NB4 (cell line): ENCODE data around the gene WDR70.

Experiments used
- DNase-seq: peaks from one replicate; pipeline ENCODE4 v3.0.0; 2010; ENCODE audit warnings: low read depth
- H3K4me3 ChIP-seq: one replicate; pipeline ENCODE4 v1.5.1; 2011; ENCODE audit warnings: mild to moderate bottlenecking, low read depth, low read length, moderate library complexity
- MYC ChIP-seq: IDR thresholded peaks from 2 replicates; pipeline ENCODE4 v1.6.1; 2011; ENCODE audit warnings: low read depth, low read length
- POLR2A ChIP-seq: IDR thresholded peaks from 2 replicates; pipeline ENCODE4 v1.6.1; 2011; ENCODE audit warnings: mild to moderate bottlenecking; ENCODE audit not compliant: insufficient read length; ENCODE audit errors: extremely low read depth
- TF ChIP-seq, protein P1 (sequence below): IDR thresholded peaks from 2 replicates; pipeline ENCODE4 v1.6.1; 2011; ENCODE audit warnings: low read depth, low read length
- TF ChIP-seq, protein P2 (sequence below): IDR thresholded peaks from one replicate; pipeline ENCODE4 v1.5.1; 2012; ENCODE audit warnings: low read depth, low read length

WDR70 gene

DNA sequence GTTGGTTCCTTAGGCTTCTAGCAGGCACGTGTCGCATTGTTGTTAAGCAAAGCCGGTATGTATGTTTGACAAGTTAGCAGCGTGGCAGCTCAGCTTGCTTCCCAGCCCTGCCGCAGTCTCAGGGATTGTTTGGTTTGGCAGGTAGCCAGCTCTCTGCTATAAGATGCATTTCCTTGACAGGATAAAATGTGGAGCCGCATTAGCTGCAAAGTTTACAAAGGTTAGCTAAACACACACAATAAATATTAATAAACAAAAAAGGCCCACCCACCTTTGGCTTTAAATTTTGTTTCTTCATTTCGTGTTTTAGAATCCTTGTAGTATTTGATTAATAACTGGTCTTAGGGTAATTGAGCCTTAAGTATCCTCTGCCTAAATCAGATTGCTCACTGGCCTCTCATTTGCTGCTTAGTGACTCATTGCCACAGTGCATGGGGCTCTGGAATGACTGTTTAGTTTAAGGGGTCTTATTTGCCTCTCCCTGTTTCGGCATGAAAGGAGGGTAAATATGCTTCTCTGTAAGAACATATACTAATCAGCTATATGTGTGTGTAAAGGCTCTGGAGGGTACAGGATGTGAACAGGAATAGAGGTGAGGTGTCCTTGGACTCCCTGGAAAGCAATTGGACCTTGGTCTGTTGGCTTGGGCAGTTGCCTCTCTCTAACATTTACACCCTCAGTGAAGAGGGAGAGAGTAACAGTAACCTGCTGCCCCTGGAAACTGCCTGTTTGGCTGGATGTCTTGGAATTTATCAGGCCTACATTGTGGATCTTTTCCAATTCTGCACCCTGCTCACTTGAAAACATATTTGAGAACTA, 338.7 kb downstream of the WDR70 start:
- H3K4me3 ChIP-seq: no peak overlapping the region
- TF ChIP-seq, protein P1, sequence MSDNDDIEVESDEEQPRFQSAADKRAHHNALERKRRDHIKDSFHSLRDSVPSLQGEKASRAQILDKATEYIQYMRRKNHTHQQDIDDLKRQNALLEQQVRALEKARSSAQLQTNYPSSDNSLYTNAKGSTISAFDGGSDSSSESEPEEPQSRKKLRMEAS: no peak
- TF ChIP-seq, protein P2, sequence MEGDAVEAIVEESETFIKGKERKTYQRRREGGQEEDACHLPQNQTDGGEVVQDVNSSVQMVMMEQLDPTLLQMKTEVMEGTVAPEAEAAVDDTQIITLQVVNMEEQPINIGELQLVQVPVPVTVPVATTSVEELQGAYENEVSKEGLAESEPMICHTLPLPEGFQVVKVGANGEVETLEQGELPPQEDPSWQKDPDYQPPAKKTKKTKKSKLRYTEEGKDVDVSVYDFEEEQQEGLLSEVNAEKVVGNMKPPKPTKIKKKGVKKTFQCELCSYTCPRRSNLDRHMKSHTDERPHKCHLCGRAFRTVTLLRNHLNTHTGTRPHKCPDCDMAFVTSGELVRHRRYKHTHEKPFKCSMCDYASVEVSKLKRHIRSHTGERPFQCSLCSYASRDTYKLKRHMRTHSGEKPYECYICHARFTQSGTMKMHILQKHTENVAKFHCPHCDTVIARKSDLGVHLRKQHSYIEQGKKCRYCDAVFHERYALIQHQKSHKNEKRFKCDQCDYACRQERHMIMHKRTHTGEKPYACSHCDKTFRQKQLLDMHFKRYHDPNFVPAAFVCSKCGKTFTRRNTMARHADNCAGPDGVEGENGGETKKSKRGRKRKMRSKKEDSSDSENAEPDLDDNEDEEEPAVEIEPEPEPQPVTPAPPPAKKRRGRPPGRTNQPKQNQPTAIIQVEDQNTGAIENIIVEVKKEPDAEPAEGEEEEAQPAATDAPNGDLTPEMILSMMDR: no peak
- TF ChIP-seq POLR2A: no peak
- no peak for TF ChIP-seq MYC
- no peak for DNase-seq

DNA sequence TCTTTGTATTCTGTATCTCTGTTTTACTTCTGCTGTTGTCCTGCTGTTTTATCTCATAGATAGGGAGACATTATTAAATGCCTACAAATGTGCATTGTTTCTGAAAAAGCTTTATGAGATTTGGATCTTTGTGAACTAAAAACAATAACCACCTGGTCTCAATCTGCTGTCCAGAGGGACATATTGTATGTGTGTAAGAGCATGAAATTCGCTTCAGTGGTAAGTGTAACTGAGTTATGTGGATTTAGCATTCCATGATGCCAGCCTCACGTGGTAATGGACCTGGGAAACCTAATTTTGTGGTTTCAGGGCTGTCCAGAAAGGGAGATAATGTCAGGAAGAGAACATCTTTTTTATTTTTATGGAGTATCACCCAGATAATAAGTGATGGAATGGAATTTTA, 341.4 kb downstream of the WDR70 start:
- TF ChIP-seq POLR2A (no peak), MYC (no peak)
- TF ChIP-seq, protein P2: no peak
- TF ChIP-seq, protein P1: no peak
- H3K4me3 ChIP-seq: no peak overlapping the region
- no peak for DNase-seq

DNA sequence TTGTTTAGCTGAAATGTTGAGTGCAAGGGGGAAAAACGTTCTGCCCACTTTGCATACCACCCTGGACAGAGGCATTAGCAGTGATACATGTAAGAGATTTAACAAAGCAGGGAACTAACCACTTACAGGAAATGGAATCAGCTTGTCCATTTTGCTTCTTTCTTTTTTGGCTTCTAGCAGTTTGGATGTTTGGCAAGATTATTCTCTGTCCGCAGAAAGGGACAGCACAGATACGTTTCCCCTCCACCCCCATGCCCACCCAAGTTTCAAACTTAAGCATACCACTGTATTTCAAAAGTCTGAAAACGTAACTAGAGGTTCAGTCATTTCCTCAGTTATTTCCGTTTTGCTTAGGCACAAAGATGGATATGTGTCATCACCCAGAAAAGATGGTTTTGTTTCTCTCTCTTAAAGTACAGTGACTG, 342.3 kb downstream of the WDR70 start:
- no peak overlapping the region for H3K4me3 ChIP-seq
- peak; percentile 12 for DNase-seq
- TF ChIP-seq, protein P1: no peak
- no peak for TF ChIP-seq MYC
- no peak for TF ChIP-seq POLR2A
- TF ChIP-seq, protein P2: no peak

DNA sequence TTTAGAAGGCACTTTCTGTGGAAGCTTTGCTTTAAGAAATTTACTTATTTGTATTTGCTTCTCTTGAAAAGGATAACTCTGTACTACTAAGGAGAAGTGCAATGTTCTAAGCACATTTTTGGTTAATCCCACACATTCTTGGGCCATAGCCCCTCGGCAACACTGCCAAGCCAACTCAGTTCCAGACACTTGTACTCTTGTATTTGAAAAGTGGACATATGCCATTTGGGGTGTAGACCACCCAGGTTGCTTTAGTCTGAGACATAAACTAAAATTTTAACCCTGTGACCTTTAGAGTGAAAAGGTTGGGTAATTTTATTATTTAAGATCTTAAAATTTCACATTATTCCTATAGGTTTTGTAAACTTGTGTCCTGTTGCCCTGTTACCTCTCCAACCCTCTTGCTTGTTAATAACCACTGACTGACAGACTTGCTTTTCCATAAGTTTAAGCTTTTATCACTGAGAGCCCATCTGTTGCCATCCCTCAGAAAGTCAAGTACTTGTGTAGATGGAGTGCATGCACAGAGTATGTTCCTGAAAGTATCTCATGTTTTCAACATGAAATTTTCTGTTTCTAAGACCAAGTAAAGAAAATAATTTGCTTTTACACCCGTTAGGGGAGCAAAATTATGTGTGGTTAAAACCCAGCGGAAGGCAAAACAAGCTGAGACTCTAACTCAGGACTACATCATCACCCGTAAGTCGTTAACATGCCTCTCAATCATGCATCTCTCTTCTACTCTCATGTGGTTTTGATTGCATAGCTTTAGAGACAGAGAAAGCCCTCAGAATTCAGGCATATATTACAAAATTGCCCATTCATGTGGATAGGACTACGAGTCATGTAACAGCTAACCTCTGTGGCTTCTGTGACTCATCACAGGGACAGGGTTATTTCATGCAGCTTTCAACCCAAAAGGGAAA, 343.4 kb downstream of the WDR70 start:
- H3K4me3 ChIP-seq: no peak overlapping the region
- peak; percentile 90 for DNase-seq
- TF ChIP-seq, protein P1: peak; percentile 43; the same call in 1 of the 2 replicates
- TF ChIP-seq POLR2A (no peak), MYC (peak; percentile 58; the same call in 1 of the 2 replicates)

DNA sequence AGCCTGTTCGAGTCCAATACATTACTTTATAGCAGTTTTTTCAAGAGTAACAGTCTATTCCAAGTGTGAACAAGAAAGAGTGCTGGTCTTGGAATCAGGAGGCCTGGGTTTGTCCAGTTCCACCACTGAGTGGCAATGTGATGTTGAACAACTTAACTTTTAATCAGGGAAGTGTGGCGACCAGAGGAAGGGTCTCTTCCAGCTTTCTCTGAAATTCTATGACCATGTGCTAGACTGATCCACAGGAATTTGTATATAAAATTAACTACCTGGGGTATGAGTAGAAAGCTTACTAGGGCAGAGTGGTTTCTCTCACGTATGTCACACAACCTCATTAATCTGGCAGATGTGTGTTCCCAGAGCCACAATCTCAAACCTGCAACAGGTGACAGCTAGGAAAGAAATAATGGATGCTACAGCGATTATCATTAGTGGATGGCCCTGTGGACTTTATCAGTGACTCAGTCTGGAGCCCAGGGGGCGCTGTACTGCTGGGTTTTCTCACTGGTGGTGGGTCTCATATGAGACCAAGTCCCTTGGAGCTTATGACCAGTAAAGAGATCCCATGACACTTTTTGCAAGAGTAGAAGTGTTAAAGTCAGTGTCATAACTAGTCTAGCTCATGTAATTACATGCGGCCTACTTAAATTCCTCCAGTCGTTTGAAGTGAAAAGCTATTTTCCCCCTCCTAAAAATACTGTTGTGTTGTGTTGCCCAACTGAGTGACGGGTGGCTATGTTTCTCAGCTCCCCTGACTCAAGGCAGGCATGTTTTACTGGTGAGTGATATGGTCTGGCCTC, 344.2 kb downstream of the WDR70 start:
- TF ChIP-seq POLR2A: no peak
- TF ChIP-seq, protein P2: peak; percentile 58
- TF ChIP-seq, protein P1: 0 out of 2 replicates have a peak, but pooled peaks have one; percentile 3
- DNase-seq: peak; percentile 54
- H3K4me3 ChIP-seq: no peak overlapping the region
